ENCODE data around the gene ARHGAP28. TPM values are rescaled to one million over a fixed set of nuclear protein-coding genes. Genes with fewer than 3 reads are reported as not detected.

The ARHGAP28 gene
- total RNA-seq, 3 donors from 2014 or later = 2.0 to 6.8 (median 2.6) TPM

DNA sequence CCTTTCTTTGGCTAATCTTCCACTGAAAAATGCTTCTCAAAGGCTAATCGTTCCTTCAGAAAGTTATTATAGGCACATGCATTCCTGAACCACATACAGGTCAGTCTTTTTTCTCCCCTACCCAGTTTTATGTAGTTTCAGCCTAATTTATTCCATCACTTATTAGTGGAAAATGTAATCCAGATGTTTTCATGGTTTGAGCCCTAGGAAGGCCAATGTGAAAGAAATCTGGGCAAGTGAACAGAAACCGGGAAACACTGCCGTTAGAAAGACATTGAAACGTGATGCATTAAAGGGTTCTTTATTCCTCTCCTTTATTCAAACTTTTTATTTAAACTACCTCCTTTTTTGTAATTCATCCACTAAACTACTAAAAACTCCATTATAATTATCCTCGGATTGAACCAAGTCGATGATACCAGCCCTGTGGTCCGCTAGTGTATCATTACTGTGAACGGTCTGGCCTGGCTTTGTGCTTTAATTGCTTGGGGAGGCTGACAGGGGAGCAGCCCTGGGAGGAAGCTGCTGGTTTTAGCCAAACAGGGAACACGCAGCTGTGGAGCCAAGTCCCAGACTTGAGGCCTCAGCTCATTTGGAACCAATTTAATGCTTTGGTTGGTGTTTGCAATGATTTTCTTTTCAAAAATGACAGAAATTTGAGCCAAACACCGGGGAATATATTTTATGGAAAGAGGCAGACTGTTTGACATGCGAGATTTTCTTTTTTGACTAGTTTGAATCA, 149.2 kb downstream of the ARHGAP28 start:
- intact Hi-C loops (cut with DNase I, micrococcal nuclease) = no loop called here
- no peaks in the 10 kb centered on the region for H3K36me3 ChIP-seq (ENCODE audit: low read depth)
- ATAC-seq = no peak
- DNase-seq = no peak
- H3K9me3 ChIP-seq = no peaks in the 10 kb centered on the region
- no peaks in the 10 kb centered on the region for H3K4me1 ChIP-seq (ENCODE audit: low read depth)
- no peak overlapping the region for H3K4me3 ChIP-seq
- TF ChIP-seq, protein P1, sequence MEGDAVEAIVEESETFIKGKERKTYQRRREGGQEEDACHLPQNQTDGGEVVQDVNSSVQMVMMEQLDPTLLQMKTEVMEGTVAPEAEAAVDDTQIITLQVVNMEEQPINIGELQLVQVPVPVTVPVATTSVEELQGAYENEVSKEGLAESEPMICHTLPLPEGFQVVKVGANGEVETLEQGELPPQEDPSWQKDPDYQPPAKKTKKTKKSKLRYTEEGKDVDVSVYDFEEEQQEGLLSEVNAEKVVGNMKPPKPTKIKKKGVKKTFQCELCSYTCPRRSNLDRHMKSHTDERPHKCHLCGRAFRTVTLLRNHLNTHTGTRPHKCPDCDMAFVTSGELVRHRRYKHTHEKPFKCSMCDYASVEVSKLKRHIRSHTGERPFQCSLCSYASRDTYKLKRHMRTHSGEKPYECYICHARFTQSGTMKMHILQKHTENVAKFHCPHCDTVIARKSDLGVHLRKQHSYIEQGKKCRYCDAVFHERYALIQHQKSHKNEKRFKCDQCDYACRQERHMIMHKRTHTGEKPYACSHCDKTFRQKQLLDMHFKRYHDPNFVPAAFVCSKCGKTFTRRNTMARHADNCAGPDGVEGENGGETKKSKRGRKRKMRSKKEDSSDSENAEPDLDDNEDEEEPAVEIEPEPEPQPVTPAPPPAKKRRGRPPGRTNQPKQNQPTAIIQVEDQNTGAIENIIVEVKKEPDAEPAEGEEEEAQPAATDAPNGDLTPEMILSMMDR (IDR thresholded peaks at IDR 0.05) = no peak

DNA sequence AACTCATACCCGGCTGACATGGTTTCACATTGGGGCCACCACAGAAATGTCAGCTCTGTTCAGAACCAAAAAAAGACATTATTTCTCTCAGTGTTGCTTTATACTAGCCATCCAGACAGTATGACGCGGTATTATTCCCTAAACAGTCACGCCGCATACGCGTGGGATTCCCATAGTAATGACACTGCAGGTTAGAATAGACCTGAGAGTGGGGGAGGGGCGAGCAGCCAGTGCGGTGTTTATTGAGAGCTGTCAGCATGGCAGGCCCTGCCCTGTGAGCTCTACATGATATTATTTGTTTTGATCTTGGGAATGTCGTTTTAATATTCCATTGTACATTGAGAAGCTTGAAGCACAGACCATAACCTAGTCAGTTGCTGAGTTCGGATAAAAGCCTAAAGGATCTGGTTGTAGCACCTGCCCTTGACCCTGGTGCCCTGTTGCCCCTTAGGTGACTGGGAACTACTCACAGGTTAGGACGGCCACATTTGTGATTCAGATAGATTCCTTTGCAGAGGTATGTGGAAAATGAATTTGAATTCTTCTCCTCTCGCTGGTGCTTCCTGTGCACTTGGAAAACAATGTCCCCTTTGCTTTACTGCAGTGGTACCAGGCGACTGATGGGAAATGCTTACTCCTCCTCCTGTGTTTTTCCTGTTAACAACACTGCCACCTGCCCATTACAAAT, 150.1 kb downstream of the ARHGAP28 start:
- Histone ChIP-seq H3K36me3 (ENCODE audit: low read depth) (no peaks in the 10 kb centered on the region), H3K4me1 (ENCODE audit: low read depth) (no peaks in the 10 kb centered on the region), H3K9me3 (no peaks in the 10 kb centered on the region), H3K4me3 (no peak overlapping the region)
- TF ChIP-seq, protein P1 (IDR thresholded peaks at IDR 0.05) = no peak
- no peak for DNase-seq
- ATAC-seq = no peak
- intact Hi-C loops (cut with DNase I, micrococcal nuclease) = loop anchor here in 1 of 2 donors (10.0 kb wide), 1 partner anchor 335 kb away; no protein-coding TSS in a partner anchor

DNA sequence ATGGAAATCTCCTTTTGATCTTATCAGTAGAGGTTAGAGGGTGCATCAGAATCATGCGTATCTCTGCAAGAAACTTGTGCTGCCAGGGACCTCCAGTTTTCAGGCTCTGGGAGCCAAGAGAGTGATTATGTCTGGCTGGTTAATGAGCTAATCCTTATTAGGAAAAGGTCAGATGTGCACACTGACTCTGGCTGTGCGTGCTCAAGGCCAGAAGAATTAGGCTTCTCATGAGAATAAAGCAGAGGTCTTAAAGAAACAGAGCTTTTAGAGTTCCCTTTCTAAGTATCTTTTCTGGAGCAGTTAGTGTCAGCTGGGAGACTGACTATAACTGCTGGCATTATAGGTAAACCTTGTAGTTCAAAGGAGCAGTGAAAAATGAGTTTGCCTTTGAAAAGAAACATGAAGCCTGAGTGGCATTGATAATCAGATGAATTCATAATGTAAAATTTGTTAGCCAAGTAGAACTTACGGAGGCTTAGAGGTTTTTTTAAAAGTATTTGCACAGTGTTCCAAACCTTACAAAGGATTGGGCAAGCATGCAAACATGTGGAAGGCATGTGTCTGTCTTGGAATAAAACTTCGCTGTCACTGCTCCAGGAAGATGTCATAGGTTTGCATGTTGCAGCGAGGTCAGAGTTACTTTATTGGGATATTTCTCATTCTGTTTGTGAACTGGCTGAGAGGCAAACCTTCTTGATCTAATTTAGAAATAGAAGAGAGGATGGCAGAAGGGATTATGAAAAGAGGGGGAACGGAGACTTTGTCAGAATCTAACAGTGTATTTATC, 151.7 kb downstream of the ARHGAP28 start:
- peak in 1 of 3 donors; percentile 23 for DNase-seq

DNA sequence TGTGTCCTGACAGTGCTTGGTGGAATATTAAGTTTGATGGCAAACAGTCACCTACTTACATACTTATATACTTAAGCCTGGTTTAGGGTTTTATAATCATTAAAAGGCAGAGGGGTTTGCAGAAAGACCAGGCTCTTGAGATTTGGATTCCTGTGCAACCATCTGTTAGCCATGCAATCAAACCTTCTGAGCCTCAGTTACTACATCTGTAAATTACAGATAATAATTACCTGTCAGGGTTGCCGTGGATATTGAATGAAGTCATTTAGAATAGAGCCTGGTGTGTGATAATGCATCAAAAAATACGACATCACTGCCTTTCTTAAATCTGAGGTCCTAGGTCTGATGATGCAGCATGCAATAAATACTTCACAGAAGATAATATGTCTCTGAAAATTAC, 152.9 kb downstream of the ARHGAP28 start:
- ATAC-seq (no peak), DNase-seq (no peak)
- H3K36me3 ChIP-seq (ENCODE audit: low read depth) = no peaks in the 10 kb centered on the region
- intact Hi-C loops (cut with DNase I, micrococcal nuclease) = loop anchor here in 1 of 2 donors (10.0 kb wide), 1 partner anchor 338 kb away; no protein-coding TSS in a partner anchor
- H3K4me1 ChIP-seq (ENCODE audit: low read depth) = no peaks in the 10 kb centered on the region
- no peak overlapping the region for H3K4me3 ChIP-seq
- TF ChIP-seq, protein P1 (IDR thresholded peaks at IDR 0.05) = no peak
- H3K9me3 ChIP-seq = no peaks in the 10 kb centered on the region

More for the DNA sequence above, 151.7 kb downstream of the ARHGAP28 start:
- ATAC-seq = no peak
- Histone ChIP-seq H3K4me3 (no peak overlapping the region), H3K36me3 (ENCODE audit: low read depth) (no peaks in the 10 kb centered on the region), H3K9me3 (no peaks in the 10 kb centered on the region), H3K4me1 (ENCODE audit: low read depth) (no peaks in the 10 kb centered on the region)
- TF ChIP-seq, protein P1 (IDR thresholded peaks at IDR 0.05) = no peak
- intact Hi-C loops (cut with DNase I, micrococcal nuclease) = loop anchor here in 1 of 2 donors (10.0 kb wide), 1 partner anchor 336 kb away; no protein-coding TSS in a partner anchor

DNA sequence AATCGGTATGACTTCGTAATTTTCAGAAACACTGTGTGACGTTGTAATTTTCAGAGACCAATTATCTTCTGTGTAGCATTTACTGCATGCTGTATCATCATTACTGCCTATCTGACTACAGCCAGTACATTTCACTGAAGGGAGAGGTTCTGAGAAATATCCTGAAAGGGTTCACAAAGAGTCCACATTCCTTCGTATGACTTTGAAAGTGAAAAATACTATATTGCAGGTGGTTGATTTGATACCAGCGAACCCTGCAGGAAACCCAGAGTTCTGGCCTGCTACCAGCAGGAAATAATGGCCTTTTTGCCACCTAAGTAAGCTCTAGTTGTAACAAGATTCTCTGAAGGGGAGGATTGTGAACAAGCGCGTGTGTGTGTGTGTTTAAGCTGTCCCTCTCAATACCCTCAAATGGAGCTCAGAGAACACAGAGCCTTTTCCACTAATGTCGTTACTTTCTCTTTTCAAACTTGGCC, 155.5 kb downstream of the ARHGAP28 start:
- Histone ChIP-seq H3K9me3 (no peaks in the 10 kb centered on the region), H3K4me1 (ENCODE audit: low read depth) (no peaks in the 10 kb centered on the region), H3K4me3 (no peak overlapping the region), H3K36me3 (ENCODE audit: low read depth) (no peaks in the 10 kb centered on the region)
- DNase-seq = no peak
- intact Hi-C loops (cut with DNase I, micrococcal nuclease) = loop anchor here (5.0 to 10.0 kb wide), 2 partner anchors 340 to 343 kb away; no protein-coding TSS in a partner anchor
- no peak for ATAC-seq
- TF ChIP-seq, protein P1 (IDR thresholded peaks at IDR 0.05) = no peak

All from mucosa of descending colon (tissue), 3 donors.